Stimulated activated CD4-positive, alpha-beta T cell treated with anti-CD3 and anti-CD28 coated beads, TNF-alpha, amount 100 ng/mL, for 48 hours (primary cell): ENCODE measurements around the gene NIPAL3.

ENCODE experiments used
- DNase-seq, 3 donors: peaks; one replicate each; pipeline ENCODE4 v3.0.0-alpha.2; 2020; ENCODE audit warnings: low read depth in 3 of 3

Gene NIPAL3

DNA sequence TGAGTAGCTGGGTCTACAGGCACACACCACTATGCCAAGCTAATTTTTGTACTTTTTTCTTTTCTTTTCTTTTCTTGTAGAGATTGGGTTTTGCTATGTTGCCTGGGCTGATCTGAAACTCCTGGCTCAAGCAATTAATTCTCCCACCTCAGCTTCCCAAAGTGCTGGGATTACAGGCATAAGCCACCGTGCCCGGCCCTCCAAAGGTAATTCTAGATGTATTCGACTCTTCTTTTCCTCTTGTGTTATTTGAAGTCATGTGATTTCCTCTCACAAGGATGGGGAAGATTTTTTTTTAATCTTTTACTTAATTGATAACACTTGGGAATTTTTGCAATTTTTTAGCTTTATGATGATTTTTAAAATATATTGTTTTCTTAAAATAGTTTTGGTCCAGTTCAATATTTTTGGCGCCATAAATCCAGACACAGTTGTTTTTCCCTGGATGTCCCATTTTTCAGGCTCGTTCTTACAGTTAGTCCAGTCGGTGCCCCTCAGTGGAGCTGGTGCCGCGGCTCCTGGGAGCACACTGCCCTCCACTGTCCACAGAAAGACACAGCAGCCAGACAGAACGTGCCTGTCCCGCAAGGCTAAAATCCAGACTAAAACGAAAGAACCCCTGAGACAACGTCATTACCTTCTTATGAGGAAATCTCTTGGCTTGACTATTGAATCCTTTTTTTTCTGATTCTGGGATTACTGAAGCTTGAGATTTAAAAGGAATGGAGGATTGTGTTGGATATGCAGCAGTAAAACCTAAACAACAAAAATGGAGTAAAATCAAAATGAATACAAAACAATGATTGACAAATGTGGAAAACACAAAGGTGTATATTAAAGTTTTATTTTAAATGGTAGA is 24.4 kb upstream of the NIPAL3 start:
- DNase-seq = peak in 1 of 3 donors; percentile 58

DNA sequence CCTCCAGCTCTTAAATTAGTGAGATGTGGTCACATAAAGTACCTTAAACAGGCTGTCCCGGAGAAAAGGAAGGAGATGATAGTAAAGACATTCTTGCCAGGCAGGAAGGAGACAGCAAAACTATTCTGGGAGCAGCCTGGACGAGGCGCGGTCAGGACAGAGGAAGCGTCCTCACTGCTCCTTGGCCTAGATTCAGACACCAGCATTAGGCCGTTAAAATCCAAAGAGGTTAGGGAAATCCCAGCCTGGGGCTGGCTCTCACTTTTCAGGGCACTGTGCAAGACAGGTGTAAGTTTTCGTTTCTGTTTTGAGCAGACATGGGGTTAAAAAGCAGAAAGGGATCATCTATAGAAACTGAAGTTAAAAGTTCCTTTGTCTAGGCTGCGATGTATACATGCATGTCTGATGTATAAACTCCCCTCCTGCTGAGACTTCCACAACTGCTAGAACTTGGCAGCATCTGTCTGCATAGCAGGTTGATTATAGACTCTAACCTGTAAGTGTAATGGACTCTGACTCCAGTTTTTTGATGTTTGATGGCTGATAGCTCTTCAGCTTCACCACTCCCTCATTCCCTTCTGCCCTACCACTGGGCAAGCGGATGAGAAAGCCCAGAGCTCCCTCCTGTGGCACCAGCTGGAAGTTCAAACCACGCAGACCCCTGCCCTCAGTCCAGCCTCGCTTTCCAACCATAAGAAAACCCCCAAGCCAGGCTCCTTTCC is 23.6 kb upstream of the NIPAL3 start:
- DNase-seq = peak in 1 of 3 donors; percentile 57

DNA sequence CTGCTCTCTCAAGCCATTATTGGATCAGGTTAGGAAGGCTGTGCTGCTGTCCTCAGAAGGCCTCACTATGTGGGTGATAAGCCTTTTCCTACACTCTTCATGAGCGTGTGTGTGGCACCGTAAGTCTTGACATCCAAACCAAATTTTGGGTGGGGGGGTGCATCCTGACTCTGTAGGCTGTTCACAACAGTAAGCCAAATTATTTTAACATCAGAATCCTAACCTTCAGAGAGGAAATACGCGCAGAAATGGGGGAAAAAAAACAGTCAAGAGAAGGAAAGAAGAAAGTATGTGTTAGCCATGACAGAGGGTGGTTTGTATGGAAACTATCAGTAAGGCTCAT is 23.0 kb upstream of the NIPAL3 start:
- no peak for DNase-seq

DNA sequence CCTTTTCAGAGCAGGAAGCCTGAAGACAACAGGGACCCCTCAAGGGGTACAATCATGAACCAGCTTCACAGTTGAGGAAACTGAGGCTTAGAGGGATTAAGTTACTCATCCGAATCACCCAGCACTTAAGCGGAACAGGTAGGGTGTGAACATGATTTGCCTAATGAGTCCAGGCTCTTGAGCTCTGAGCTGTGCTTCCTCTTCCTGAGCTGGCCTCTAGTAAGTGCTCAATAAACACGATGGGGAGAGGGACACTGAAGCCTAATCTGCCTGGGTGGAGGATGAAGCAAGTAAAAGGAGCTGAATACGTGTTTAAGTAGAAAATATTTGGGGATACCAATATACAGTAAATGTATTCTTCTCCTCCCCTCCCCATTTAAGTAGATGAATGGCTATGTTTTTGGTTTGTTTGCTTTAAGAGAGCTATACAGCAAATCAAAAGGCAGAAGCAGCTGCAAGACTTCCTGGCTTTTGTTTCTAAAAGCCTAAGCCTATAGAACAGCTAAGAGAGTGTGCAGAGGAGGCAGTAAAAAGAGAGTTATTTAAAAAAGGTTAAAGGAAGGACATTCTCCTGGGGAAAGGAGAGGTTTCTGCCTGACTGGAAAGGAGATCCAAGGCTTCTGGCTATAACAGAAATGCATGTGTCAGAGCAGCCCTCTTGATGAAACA is 22.5 kb upstream of the NIPAL3 start:
- no peak for DNase-seq

DNA sequence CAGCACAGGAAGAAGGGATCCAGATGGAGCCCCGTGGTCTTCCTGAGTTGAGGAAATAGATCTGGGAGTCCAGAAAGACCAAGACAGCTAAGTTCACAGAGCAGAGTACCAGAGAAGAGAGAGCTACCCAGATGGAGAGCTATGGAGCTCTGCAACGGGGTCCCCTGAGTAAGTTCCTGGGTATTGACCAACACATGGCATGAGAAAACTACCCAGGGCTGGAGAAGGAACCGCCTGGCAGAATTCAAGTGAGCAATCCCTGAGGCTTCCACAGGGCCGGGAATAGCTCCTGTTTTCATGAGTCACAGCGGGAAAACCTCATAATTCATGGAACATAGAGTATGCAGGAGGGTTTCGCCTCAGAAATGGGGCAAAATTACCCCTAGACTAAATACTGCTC is 21.7 kb upstream of the NIPAL3 start:
- no peak for DNase-seq

DNA sequence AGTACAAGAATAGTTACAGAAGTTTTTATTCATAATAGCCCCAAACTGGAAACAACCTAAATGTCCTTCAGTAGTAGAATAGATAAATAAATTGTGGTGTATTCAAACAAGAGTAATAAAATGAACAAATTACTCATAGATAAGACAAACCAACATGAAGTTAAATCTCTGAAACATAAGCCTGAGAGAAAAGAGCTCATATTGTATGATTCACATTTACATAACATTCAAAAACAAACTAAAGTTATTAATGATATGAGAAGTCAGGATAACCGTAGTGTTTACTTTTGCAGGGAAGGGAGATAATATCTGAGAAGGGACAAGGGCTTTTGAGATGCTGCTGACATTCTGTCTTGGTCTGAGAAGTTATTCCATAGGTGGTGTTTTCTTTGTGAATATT is 15.5 kb upstream of the NIPAL3 start:
- DNase-seq = no peak

DNA sequence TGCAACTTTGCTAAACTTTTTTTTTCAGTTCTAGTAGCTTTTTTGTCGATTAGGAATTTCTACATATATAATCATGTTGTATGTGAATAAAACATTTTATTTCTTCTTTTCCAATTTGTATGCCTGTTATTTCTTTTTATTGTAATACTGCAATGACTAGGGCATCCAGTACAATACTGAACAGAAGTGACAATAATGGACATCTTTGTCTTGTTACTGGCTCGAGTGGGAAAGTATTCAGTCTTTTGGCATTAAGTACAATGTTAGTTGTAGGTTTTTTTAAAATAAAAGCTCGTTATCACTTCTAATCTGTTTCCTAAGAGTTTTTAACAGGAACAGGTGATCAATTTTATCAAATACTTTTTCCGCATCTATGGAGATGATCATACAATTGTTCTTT is 11.8 kb upstream of the NIPAL3 start:
- no peak for DNase-seq

DNA sequence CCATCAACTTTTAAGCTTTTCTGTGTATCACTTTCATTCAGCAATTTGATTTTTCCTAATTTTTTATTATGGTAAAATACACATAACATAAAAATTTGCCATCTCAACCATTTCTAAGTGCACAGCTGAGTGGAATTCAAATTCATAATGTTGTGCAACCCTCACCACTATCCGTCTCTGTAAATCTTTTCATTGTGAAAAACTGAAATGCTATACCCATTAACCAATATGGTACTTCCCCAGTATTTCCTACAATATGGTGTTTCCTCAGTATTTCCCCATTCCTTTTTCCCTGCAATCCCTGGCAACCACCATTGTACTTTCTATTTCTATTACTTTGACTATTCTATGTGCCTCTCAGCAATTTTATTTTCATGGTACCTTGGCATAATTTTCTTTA is 8.8 kb upstream of the NIPAL3 start:
- no peak for DNase-seq

DNA sequence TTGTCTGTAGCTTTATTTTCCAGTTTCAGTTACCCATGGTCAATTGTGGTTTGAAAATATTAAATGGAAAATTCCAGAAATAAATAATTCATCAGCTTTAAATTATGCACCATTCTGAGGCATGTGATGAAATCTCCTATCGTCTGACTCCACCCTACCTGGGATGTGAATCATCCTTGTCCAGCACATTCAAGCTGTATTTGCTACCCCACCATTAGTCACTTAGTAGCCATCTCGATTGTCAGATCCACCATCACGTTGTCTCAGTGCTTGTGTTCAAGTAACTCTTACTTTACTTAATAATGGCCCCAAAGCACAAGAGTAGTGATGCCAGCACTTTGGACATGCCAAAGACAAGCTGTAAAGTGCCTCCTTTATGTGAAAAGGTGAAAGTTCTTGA is 6.1 kb upstream of the NIPAL3 start:
- DNase-seq = no peak

DNA sequence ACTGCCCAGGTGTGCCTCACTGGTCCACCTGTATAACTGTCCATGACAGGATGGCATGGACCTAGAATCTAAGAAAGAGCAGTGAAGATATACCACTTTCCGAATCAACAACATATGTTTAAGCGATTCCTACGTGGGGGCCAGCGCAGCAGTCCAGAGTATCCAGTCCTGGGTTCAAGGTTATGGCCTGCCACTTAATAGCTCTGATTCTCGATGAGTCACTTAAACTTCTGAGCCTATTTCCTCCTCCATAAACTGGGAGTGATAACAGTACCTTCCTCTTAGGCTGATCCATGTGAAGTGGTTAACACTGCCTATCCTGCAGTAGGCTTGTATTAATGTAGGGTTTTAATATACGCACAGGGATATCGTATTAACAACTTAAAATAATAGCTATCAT is 4.9 kb upstream of the NIPAL3 start:
- no peak for DNase-seq

DNA sequence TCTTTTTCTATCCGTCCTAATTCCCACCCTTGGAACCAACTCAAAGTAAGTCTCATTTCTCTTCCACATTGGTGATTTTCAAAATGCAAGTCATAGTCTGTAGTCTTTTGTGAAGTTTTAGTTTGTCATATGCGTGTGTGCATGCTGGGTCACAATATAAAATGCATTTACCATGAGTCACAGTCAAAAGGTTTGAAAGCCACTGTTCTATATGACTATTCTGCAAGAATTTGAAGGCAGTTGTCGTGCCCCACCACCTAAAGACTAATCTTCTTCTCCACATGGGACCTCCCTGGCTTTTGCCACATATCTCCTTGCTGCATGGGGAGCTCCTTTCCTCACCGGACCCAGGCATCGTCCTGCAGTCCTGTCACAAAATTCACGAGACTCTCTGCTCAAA is 3.6 kb upstream of the NIPAL3 start:
- DNase-seq = no peak

DNA sequence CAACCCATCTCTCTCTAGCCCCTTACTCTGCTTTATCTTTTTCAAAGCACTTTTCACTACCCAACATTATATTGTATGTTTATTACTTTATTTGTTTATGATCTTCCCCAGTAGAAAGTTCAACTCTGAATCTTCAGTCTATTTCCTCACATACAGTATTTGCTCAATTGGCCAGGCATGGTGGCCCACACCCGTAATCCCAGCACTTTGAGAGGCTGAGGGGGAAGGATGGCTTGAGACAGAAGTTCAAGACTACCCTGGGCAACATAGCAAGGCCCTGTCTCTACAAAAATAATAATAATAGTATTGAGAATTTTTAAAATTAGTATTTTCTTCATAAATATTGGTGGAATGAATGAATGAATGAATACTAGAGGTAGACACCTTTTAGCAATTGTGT is 3.2 kb upstream of the NIPAL3 start:
- DNase-seq = no peak

DNA sequence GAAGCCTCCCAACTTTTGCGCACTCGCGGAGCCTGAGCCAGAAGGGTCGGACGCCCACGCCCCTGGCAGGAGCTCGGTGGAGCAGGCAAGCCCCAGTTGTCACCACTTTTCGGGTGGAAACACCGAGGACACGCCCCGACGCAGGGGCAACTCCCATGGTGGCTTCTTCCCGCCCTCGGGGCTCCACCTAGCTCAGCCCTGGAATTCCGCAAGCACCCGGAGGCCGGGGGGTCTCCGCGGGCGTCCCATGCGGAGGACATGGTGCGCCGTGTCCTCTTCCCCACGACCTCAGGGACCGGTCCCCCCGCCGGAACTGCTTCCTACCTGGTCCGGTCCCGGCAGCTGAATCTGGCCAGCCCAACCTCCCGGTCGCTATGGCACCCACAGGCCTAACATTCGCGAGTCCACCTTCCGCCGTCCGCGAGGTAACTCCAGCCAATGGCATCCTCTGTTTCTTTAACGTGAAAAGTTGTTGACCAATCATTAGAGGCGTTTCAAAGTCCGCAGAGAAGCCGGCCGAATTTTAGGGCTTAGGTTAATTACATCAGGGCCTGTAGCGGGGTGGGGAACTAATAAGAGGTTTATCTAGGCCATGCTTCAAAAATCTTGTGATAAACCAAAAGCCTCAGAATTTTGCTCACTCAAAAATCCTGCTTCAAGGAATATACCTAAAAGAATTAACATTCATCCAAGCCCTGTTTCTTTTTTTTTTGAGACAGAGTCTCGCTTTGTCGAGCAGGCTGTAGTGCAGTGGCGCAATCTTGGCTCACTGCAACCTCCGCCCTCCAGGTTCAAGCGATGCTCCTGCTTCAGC is 2.0 kb upstream of the NIPAL3 start, which contains the start of gene STPG1:
Gene STPG1, minus strand, starts transcription at position 433 of the 814 bp plus-strand sequence. CDS start 12,394 bp downstream, outside the sequence.
- peak; percentile 66 to 75 (median 71) for DNase-seq

DNA sequence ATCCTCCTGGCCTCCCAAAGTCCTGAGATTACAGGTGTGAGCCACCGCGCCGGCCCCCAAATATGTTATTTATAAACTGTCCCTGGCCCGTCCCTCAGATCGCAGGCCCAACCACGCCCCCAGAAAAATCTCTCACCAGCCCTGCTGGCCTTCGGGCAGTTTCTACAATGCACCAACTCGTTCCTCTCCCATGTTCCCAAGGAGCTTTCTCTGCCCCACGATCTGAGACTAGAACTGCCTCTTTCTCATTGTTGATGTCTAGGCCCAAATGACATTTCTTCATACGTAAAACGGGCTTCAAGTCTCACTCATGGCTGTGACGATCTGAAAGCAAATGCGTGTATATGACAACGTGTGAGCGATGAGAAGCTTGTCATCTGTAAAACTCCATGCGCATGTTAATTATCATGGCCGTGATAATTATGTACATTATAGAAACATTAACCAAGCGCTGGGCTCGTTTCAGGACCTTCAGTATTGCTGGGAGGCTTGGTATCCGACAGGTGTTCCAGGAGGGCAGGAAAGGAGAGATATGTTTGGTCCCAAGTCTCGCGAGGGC is 748 bp upstream of the NIPAL3 start:
- DNase-seq = no peak

DNA sequence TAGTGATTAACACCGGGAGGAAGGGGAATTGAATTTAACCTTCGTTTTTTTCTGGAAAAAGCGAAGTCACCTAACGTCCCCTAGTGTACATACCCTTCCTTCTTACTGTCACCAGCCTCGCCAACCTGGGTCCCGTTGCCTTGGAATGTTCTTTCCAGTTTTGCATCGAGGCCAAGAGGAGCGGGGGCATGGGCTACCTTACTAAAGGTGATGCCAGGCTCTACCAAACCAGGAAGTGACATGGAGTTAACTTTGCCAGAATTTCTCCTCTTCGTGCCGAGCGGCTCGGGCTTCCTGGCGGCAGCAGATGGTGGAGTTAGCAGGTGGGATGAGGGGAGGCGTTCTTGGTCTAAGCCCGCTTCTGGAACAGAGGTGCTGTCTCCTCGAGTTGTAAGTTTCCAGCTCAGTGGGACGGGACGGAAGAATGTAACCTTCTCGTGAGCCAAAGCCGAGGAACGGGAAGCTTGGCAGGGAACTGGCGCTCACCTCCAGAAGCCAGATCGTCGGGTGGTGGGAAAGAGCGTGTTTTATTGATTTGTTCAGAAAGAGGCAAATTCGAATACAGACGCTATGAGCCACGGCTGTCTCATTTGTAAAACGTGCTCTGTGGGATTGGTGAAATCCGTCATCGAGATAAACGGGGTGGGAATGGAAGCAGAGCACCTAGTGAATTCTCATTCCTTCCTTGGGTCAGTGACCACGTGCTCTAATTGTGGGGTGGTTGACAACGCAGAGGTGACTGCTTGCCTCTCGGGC is 486 bp downstream of the NIPAL3 start:
- no peak for DNase-seq

DNA sequence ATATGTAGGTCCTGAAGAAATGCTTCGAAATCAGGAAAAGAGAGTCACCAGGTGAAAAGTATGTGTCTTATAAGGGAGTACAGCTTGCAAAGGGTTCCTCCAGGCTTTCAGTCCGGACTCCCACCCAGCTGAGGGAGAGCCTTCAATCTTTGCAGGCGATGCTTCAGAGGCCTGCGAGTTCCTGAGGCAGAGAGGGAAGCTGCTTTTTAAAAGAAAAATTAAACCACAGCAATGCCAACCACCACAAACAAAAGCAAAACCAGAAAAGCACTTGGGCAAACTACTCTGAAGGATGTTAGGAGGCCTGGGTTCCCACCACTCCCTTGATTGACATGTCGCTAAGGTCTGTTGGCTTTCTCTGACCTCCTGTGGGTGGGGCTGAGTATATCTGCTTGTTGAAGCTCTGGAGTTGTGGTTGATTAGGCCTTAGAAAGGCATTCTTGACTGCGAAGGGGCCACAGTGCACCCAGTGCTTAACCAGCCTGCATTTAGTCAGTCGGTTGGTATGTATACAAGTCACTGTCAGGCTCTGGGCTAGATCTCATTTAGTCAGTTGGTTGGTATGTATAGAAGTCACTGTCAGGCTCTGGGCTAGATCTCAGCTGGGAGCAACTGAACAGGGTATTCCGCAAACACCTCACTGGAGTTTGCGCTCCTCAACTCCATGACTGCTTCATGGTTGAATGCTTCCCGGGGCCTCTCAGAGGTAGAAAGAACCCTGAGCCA is 1.2 kb downstream of the NIPAL3 start:
- DNase-seq = peak in 2 of 3 donors; percentile 27 to 30

DNA sequence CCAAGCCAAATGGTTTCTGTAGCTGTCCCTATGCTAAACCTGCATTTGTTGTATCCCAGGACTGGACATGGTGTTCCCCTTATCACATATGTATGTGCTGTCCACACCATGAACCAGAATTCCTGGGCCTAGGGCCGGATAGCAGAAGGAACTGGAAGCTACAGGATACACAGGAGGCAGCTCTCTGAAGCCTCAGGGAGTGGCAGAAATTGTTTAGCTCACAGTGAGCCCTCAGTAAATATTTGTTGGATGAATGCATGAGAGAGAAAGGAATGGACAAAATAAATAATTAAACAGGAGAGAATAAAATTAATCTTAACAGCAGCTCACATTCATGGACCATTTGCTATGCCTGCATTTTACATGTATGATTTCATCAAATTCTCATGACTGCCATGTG is 2.1 kb downstream of the NIPAL3 start:
- DNase-seq = no peak

DNA sequence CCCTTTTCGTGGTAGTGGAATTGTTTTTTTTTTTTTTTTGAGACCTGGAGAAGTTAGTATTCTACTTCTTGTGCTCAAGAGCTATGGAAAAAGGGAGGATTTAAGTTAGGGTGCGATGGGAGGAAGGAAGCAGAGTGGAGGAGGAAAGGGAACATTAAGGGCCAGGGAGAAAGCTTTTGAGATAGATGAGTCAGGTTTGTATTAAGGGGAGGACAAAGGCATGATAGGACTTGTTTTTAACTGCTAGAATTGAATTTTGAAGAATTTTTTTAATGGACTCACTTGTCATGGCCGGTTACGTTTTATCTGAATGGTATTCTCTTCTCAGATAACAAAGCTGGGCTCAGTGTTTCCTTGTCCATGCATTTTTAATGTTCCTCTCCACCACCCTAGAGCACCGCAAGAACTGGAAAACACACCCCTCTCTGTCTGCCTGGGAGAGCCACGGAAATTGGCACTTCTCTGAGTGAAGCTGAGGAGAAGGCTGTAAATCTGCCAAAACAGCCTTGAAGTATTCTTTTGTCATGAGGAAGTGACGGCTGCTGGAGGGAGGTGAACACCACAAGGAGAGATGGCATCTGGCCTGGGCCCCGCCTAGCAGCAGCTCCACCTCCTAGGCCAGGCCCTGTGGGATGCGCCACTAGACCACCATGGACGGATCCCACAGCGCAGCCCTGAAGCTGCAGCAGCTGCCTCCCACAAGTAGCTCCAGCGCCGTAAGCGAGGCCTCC is 3.5 kb downstream of the NIPAL3 start:
- no peak for DNase-seq

DNA sequence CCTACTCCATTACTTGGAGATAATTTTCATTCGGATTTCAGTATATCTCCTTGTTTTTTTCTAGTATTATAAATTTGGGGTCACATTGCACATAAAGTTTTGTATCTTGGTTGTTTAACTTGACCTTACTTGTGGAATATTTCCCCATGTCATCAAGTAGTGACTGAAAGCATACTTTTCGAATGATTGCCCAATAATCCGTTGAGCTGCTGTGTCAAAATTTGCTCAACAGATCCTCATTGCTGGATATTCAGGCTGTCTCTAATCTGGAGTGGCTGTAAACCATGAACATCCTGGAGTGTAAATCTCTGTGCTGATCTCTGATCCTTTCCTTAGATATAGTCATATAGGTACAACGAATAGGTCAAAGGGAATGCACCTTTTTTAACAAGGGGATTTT is 4.9 kb downstream of the NIPAL3 start:
- DNase-seq = no peak
